Measurements from ENCODE around the gene LECT2. TPM values are rescaled to one million over a fixed set of nuclear protein-coding genes. Genes with fewer than 3 reads are reported as not detected.

Gene LECT2
- total RNA-seq, 1 experiment from 2014 or later: not detected

DNA sequence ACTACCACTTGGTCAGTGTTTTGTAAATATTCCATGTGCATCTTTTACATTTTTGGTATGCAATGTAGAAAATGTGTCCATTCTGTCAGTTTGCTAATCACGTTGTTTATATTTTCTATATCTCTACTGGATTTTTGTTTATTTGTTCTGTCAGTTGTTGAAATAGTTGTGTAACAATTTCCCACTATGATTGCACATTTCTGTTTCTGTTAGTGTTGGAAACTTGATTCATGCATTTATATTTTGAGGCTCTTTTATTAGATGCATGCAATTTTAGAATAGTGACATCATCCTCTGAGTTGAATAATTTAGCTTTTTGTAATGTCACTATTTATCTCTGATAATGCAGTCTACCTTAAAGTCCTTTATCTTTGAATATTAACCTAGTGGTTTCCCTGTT, 25.8 kb upstream of the LECT2 start:
- Histone ChIP-seq H3K27ac (ENCODE audit: low read length) (no peak overlapping the region), H3K36me3 (ENCODE audit: control insufficient read depth, insufficient read depth, low read length) (no peaks in the 10 kb centered on the region), H3K4me3 (ENCODE audit: low read depth in 2 of 2, low read length in 2 of 2) (no peak overlapping the region), H3K4me1 (ENCODE audit: control insufficient read depth, insufficient read depth, low read length) (no peaks in the 10 kb centered on the region), H3K9me3 (ENCODE audit: control insufficient read depth, insufficient read depth, low read depth, low read length) (no peaks in the 10 kb centered on the region), H3K27me3 (ENCODE audit: control insufficient read depth, insufficient read depth, low read length) (no peaks in the 10 kb centered on the region)
- intact Hi-C loops (cut with micrococcal nuclease; ENCODE audit: unreplicated experiment) (no loop called here), in situ Hi-C loops (cut with HindIII; ENCODE audit: low pct_unique_long_range_greater_than_20kb, low sequenced_read_pairs) (no loop called here)
- TF ChIP-seq, protein P1, sequence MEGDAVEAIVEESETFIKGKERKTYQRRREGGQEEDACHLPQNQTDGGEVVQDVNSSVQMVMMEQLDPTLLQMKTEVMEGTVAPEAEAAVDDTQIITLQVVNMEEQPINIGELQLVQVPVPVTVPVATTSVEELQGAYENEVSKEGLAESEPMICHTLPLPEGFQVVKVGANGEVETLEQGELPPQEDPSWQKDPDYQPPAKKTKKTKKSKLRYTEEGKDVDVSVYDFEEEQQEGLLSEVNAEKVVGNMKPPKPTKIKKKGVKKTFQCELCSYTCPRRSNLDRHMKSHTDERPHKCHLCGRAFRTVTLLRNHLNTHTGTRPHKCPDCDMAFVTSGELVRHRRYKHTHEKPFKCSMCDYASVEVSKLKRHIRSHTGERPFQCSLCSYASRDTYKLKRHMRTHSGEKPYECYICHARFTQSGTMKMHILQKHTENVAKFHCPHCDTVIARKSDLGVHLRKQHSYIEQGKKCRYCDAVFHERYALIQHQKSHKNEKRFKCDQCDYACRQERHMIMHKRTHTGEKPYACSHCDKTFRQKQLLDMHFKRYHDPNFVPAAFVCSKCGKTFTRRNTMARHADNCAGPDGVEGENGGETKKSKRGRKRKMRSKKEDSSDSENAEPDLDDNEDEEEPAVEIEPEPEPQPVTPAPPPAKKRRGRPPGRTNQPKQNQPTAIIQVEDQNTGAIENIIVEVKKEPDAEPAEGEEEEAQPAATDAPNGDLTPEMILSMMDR (IDR thresholded peaks at IDR 0.05): no peak
- TF ChIP-seq TCF7L2 (IDR thresholded peaks at IDR 0.05; ENCODE audit: low read depth, low read length) (no peak), POLR2AphosphoS5 (IDR thresholded peaks at IDR 0.05; ENCODE audit: low read depth, low read length) (no peak), SIN3A (IDR thresholded peaks at IDR 0.05; ENCODE audit: borderline replicate concordance, insufficient read depth, low read depth, low read length) (no peak)
- TF ChIP-seq, protein P2, sequence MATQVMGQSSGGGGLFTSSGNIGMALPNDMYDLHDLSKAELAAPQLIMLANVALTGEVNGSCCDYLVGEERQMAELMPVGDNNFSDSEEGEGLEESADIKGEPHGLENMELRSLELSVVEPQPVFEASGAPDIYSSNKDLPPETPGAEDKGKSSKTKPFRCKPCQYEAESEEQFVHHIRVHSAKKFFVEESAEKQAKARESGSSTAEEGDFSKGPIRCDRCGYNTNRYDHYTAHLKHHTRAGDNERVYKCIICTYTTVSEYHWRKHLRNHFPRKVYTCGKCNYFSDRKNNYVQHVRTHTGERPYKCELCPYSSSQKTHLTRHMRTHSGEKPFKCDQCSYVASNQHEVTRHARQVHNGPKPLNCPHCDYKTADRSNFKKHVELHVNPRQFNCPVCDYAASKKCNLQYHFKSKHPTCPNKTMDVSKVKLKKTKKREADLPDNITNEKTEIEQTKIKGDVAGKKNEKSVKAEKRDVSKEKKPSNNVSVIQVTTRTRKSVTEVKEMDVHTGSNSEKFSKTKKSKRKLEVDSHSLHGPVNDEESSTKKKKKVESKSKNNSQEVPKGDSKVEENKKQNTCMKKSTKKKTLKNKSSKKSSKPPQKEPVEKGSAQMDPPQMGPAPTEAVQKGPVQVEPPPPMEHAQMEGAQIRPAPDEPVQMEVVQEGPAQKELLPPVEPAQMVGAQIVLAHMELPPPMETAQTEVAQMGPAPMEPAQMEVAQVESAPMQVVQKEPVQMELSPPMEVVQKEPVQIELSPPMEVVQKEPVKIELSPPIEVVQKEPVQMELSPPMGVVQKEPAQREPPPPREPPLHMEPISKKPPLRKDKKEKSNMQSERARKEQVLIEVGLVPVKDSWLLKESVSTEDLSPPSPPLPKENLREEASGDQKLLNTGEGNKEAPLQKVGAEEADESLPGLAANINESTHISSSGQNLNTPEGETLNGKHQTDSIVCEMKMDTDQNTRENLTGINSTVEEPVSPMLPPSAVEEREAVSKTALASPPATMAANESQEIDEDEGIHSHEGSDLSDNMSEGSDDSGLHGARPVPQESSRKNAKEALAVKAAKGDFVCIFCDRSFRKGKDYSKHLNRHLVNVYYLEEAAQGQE (IDR thresholded peaks at IDR 0.05; ENCODE audit: insufficient read depth in 1 of 2, low read depth in 2 of 2, low read length in 1 of 2): no peak
- BruUV-seq (replicated peaks): no TSS peak
- DNase-seq (ENCODE audit: low read depth, low spot score): no peak
- ChIA-PET CTCF (no interaction called here), POLR2A (no interaction called here)
- no peak for ATAC-seq

GRCh38 chr5:135979510-135979909, 24.7 kb upstream of the LECT2 start:
- intact Hi-C loops (cut with micrococcal nuclease; ENCODE audit: unreplicated experiment) (no loop called here), in situ Hi-C loops (cut with HindIII; ENCODE audit: low pct_unique_long_range_greater_than_20kb, low sequenced_read_pairs) (no loop called here)
- Histone ChIP-seq H3K27me3 (ENCODE audit: control insufficient read depth, insufficient read depth, low read length) (no peaks in the 10 kb centered on the region), H3K4me1 (ENCODE audit: control insufficient read depth, insufficient read depth, low read length) (no peaks in the 10 kb centered on the region), H3K9me3 (ENCODE audit: control insufficient read depth, insufficient read depth, low read depth, low read length) (no peaks in the 10 kb centered on the region), H3K4me3 (ENCODE audit: low read depth in 2 of 2, low read length in 2 of 2) (no peak overlapping the region), H3K36me3 (ENCODE audit: control insufficient read depth, insufficient read depth, low read length) (no peaks in the 10 kb centered on the region), H3K27ac (ENCODE audit: low read length) (no peak overlapping the region)
- ChIA-PET CTCF (no interaction called here), POLR2A (no interaction called here)
- TF ChIP-seq, protein P2 (IDR thresholded peaks at IDR 0.05; ENCODE audit: insufficient read depth in 1 of 2, low read depth in 2 of 2, low read length in 1 of 2): no peak
- TF ChIP-seq SIN3A (IDR thresholded peaks at IDR 0.05; ENCODE audit: borderline replicate concordance, insufficient read depth, low read depth, low read length) (no peak), POLR2AphosphoS5 (IDR thresholded peaks at IDR 0.05; ENCODE audit: low read depth, low read length) (no peak), TCF7L2 (IDR thresholded peaks at IDR 0.05; ENCODE audit: low read depth, low read length) (no peak)
- TF ChIP-seq, protein P1 (IDR thresholded peaks at IDR 0.05): no peak
- ATAC-seq (no peak), DNase-seq (ENCODE audit: low read depth, low spot score) (no peak)
- BruUV-seq (replicated peaks): no TSS peak
